ENCODE data around the gene HELZ. TPM values are rescaled to one million over a fixed set of nuclear protein-coding genes. Genes with fewer than 3 reads are reported as not detected.
A peak's percentile ranks its signal among the peaks of the same experiment; 100 is the strongest.
"Not testable (repeated sequence)": the region's sequence is repeated elsewhere in the genome, so short reads cannot be mapped to it uniquely, and the experiment has no call there.

HELZ gene, protein sequence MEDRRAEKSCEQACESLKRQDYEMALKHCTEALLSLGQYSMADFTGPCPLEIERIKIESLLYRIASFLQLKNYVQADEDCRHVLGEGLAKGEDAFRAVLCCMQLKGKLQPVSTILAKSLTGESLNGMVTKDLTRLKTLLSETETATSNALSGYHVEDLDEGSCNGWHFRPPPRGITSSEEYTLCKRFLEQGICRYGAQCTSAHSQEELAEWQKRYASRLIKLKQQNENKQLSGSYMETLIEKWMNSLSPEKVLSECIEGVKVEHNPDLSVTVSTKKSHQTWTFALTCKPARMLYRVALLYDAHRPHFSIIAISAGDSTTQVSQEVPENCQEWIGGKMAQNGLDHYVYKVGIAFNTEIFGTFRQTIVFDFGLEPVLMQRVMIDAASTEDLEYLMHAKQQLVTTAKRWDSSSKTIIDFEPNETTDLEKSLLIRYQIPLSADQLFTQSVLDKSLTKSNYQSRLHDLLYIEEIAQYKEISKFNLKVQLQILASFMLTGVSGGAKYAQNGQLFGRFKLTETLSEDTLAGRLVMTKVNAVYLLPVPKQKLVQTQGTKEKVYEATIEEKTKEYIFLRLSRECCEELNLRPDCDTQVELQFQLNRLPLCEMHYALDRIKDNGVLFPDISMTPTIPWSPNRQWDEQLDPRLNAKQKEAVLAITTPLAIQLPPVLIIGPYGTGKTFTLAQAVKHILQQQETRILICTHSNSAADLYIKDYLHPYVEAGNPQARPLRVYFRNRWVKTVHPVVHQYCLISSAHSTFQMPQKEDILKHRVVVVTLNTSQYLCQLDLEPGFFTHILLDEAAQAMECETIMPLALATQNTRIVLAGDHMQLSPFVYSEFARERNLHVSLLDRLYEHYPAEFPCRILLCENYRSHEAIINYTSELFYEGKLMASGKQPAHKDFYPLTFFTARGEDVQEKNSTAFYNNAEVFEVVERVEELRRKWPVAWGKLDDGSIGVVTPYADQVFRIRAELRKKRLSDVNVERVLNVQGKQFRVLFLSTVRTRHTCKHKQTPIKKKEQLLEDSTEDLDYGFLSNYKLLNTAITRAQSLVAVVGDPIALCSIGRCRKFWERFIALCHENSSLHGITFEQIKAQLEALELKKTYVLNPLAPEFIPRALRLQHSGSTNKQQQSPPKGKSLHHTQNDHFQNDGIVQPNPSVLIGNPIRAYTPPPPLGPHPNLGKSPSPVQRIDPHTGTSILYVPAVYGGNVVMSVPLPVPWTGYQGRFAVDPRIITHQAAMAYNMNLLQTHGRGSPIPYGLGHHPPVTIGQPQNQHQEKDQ (N-terminal part only)
- 147 TPM for total RNA-seq

DNA sequence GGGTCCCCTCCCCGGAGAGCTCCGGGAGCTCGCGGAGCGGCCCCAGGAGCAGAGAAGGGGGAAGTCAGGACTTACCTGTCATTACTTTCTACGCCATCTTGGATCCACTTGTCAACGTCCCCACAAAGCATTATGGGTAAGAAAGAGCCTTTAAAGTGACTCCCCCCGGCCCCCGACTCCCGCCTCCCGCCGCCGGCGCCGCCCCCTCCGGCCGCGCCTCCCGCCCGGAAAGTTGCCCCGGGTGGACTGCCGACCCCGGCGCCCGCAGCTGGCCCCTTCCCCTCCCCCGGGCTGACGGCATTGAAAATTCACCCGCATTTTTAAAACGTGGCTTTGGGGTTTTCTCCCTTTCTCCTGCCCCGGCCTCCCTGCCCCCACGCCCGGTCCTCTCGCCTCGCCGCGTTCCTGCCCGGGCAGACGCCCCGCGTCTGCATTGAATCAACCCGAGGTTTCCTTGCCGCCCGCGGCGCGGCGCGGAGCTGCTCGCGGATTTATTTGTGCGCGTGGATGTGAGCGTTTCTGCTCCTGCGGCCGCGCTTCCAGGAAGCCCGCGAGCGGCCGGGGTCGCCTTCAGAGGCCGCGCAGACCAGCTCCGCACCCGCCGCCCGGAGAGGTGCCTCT lies at the start of gene HELZ:
Gene HELZ (minus strand): TSS at position 124 of the 621 bp plus-strand sequence. CDS start 26,392 bp downstream, outside the sequence.
- peak; percentile 92 for DNase-seq

DNA sequence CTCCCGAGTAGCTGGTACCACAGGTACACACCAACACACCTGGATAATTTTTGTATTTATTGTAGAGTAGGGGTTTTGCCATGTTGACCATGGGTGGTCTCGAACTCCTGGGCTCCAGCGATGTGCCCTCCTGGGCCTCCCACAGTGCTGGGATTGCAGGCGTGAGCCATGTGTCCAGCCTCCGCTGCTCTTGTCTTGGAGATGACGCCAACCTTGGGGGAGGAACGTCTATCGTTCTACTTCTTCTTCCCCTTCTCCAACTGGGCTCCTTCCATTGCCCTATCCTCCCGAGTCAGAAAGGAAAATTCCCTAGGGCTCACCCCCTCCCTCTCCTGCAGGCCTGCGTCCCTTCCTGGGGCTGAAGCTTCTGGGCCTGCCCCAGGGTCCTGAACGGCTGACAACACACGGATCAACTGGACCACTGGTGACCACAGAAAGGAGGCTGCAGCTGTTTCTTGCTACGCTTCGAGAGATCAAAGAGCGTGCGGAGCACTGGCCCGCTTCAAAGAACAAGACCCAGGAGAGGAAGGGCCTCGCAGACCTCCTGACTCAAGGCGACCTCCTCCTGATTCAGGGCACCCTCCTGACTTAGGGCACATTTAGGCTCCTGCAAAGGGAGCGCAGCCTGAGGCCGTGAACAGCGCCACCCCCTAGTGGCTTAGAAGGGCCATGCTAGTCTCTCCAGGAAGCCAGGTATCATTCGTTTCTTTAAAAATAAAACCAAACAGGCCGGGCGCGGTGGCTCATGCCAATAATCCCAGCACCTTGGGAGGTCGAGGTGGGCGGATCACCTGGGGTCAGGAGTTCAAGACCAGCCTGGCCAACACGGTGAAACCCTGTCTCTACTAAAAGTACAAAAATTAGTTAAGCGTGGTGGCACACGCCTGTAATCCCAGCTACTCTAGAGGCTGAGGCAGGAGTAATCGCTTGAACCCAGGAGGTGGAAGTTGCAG lies 48.5 kb upstream of the HELZ start:
- DNase-seq: peak; percentile 51

DNA sequence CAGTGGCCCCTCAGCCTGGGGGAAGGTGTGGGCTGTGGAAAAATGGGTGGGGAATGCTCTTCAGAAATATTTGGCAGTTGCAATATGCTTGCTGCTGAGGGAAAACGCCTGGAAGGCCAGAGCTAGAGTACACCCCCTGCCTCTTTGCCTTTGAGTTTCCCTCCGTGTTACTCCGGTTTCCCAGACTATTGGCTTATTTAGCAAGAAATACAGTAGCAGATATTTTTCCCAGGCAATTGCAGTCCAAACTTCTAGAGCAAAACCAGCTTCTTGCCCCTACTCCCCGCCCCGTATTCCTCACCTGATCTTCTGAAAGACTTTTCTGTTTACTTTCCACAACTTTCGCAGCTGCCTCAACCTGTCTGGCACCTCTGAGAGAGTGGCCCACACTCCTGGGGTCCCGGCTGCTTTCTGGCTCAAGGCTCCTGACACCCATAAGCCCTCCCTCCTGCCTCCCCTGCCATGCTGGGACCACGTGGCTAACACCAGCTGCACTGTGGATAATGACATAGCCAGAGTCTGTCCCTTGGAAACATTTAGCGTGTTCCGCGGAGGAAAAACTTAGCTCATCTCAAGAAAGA lies 45.8 kb upstream of the HELZ start:
- peak; percentile 80 for DNase-seq

DNA sequence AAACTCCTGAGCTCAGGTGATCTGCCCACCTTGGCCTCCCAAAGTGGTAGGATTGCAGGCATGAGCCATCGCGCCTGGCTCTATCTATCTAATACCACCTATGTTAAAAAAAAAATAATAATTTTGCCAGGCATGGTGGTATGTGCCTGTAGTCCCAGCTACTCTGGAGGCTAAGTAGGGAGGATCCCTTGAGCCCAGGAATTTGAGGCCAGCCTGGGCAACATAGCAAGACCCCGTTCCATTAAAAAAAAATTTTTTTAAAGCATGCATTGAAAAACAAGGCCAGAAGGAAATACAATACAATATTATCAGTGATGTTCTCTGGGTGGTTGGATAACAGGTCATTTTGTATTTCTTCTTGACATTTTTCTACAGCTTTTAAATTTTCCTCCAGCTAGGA lies 45.2 kb upstream of the HELZ start:
- DNase-seq: no peak

DNA sequence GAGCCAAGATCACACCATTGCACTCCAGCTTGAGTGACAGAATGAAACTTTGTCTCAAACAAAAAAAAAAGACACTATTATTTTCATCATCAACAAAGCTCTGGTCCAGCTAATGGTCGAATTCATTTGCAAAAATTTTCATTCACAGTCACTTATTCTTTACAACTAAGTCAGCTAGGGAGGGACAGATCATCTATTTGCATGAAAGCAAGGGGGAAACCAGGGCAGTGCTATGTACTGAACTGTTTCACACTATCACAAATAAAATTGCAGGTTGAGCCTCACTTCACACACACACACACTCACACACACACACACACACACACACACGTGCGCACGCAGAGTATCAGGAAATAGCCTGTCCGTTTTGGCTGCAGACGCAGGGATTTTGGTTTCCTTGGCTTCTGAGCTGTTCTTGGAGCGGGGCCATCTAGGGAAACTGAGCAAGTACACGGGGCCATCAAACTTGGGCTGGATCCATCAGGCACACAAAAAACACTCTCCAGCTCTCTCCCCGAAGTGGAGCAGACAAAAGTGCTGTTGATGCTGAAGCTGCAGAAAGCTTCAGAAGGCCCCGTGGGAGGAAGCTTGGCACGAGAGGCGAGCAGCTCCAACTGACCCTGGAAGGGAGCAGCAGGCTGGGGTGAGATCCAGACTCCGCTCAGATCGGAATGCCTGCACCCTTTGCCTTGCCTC lies 44.3 kb upstream of the HELZ start:
- peak; percentile 88 for DNase-seq

DNA sequence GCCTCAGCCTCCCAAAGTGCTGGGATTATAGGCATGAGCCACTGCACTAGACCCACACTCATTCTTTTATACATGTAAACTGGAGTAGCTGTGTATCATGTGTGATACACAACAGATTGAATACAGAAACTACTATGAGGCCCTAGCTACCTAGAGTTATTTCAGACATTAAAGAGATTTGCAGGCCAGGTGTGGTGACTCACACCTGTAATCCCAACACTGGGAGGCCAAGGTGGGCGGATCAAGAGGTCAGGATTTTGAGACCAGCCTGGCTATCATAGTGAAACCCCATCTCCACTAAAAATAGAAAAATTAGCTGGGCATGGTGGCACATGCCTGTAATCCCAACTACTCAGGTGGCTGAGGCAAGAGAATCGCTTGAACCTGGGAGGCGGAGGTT lies 41.8 kb upstream of the HELZ start:
- DNase-seq: not testable (repeated sequence)

DNA sequence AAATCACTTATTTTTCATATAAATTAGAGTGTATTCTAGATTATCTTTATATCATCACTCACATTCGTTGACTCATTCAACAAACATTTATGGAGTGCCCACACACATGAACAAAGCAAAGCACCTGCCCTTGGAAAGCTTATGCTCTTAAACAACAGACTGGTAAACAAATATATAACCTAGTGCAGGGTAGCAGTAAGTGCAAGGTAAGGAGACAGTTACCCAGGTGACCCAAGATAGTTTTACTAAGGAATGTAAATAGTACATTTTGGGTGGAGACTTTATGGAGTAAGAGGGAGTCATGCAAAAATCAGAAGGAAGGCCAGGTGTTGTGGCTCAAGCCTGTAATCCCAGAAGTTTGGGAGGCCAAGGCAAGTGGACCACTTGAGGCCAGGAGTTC lies 40.4 kb upstream of the HELZ start:
- no peak for DNase-seq

DNA sequence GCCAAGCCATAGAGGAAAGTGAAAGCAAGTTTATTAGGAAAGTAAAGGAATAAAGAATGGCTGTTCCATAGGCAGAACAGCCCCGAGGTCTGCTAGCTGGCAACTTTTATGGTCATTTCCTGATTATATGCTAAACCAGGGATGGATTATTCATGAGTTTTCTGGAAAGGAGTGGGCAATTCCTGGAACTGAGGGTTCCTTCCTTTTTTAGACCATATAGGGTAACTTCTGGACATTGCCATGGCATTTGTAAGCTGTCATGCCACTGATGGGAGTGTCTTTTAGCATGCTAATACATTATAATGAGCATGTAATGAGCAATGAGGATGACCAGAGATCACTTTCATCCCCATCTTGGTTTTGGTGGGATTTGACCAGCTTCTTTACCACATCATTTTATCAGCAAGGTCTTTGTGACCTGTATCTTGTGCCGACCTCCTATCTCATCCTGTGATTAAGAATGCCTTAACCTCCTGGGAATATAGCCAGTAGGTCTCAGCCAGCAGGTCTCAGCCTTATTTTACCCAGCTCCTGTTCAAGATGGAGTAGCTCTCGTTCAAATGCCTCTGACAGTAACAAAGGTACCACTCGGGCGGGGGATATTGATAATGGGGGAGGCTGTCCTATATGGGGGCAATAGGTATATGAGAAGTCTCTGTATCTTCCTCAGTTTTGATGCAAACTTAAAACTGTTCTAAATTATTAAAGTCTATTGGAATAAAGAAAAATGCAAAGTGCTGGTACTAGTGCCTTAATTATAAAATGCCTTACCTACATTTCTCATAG lies 38.9 kb upstream of the HELZ start:
- DNase-seq: no peak

DNA sequence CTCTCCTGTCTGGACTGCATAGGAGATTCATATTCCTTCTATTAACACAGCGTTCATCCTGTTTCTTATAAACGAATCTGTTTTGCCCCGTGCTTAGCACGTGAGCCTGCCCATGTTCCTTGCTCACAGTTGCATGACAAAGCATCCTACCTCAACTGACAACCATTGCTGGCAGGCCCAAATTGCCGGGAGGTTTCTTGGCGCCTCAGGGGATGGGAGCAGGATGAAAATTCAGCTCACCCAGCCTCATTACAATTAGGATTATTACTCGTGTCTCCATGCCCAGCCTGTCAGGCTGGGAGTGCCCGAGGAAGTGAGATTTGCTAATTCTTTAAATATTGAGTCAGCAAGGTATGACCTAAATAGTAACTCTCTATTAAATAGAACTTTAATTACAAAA lies 36.7 kb upstream of the HELZ start:
- DNase-seq: no peak

DNA sequence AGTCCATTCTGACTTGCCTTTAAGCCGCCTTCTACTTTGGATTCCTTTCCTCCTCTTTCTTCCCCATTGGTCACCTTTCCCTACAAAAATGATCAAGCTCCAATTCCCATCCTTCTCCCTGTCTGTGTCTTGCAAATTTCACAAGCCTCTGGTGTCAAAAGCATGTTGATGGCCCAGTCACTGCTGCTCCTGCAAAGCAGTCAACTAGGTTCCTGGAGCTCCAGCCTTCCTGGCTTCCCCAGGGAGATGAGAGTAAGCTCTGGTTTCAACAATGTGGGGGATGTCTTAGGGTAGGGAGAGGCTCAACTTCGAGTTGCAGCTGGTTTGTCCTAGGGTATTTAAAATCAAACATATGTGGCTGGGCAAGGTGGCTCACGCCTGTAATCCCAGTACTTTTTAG lies 36.1 kb upstream of the HELZ start:
- no peak for DNase-seq

DNA sequence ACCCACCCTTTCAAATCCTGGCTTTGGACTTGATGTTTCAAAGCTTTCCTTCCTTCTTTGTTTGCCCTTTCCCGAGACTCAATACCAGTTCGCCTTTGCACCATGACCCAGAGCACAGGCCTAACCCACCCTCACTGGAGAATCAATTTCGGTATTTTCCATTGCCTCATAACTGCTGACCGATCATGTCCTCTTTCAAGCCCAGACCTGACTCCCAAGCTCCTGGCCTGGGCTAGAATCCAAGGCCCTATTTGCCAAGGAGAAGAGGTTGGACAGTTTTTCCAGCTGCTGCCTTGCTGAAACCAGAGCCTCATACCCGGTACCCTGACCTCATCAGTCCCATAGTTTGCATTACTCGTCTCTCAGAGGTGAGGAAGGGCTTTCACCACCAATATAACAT lies 35.3 kb upstream of the HELZ start:
- DNase-seq: peak; percentile 81

DNA sequence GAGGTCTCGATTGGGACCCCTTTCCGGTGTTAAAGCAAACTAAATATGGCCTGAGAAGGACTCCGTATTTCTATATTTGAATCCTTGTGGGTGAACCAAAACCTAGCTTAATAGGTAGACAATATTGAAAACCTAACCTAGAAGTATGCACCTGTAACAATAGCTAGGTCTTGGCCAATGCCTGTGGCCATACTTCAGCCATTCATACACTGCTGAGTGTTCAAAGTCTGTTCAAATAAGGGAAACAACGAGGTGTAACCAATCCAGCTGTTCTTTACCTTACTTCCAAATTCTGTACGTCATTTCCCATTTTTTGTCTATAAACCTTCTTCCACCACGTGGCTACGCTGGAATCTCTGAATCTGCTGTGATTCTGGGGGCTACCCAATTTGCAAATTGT lies 34.1 kb upstream of the HELZ start:
- no peak for DNase-seq

DNA sequence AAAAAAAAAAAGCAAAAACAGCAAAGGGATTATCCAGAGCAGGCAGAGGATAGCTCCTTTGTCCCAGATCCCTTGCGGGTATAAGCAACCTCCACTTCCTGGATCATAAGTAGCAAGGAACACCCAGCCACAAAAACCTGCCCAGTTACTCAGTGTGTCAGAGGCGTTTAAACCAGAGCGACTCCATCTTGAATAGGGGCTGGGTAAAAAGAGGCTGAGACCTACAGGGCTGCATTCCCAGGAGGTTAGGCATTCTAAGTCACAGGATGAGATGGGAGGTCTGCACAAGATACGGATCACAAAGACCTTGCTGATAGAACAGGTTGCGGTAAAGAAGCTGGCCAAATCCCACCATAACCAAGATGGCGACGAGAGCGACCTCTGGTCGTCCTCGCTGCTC lies 33.4 kb upstream of the HELZ start:
- no peak for DNase-seq

DNA sequence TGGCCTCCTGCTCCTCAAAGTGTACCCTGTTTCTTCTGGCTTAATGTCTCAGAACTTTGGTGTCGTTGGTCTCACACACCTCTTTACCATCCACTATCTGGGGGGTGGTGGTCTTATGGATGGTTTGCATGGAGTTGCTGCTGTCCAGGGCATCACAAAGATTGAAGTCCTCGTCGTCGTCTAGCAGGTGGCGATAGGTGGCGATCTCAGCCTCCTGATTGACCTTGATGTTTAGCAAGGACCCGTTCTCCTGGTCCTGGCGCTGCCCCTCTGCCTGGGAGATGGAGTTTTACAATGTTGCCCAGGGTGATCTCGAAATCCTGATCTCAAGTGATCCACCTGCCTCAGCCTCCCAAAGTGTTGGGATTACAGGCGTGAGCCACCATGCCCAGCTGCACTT lies 31.1 kb upstream of the HELZ start:
- DNase-seq: no peak

DNA sequence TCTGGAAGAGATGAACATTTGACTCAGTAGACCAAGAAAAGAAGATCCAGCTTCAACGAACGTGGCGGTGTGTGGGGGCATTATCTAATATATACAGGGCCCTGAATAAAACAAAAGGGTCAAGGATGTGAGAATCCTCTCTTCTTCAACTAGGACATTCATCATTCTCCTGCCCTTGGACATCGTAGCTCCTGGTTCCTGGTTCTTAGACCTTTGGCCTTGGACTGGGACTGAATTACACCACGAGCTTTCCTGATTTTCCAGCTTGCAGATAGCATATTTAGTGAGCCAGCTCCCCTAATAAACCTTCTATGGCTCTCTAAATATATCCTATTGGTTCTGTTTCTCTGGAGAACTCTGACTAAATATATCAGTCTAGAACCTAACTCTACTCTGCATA lies 29.5 kb upstream of the HELZ start:
- DNase-seq: no peak

DNA sequence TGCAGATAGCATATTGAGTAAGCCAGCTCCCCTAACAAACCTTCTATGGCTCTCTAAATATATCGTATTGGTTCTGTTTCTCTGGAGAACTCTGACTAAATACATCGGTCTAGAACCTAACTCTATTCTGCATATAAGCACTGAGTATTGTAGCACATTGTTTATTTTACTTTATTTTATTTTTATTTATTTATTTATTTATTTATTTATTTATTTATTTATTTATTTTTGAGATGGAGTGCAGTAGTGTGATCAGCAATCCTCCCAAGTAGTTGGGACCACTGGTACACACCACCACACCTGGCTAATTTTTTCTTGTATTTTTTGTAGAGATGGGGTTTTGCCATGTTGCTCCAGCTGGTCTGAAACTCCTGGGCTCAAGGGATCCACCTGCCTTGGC lies 28.9 kb upstream of the HELZ start:
- DNase-seq: no peak

DNA sequence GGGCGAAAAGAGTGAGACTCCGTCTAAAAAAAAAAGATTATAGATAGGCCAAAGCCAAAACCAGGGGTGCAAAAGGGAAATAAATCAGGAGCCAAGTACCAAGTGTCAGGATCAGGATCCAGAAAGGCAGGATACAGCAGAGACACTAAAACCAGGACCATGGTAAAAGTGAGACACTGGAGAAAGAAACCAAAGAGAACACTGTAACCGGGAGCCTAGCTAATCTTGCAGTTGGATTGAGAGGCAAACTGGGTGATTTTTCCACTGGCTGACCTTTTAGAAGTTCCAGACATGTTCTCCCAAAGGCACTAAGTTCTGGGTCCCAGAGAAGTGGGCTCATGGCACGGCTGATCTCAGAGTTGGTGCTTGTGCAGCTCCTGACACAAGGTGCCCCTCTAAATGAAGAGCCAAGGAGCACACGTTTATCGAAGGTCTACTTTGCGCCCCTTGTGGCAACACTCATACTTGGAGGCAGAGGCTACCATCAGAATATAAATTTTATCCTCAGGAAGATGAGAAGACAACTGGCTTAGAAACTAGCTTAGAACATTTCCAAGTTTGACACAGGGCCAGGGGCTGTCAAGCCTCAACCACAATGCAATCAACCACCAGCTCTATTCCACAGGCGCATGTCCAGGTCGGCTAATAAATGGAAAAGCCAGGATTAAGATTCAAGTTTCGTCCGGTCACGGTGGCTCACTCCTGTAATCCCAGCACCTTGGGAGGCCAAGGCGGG lies 27.5 kb upstream of the HELZ start:
- no peak for DNase-seq

DNA sequence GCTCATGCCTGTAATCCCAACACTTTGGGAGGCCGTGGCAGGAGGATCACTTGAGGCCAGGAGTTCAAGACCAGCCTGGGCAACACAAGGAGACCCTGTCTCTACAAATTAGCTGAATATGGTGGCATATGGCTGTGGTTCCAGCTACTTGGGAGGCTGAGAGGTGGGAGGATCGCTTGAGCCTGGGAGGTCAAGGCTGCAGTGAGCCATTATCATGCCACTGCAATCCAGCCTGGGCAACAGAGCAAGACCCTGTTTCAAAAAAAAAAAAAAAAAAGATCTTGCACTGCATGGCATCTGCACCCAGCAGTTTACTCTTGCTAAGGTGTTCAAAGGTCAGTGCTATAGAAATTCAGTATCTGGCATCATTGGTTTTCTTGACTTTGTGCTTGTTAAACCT lies 26.2 kb upstream of the HELZ start:
- DNase-seq: not testable (repeated sequence)
